T-helper 2 cell treated with Interferon-gamma antibody and Interleukin-4, amounts not matched to agents 100 ng/mL and 5 ng/mL, for 36 hours (primary cell): ENCODE measurements around the gene PATL1. TPM values are rescaled to one million over a fixed set of nuclear protein-coding genes. Genes with fewer than 3 reads are reported as not detected.
"Not testable (repeated sequence)": the region's sequence is repeated elsewhere in the genome, so short reads cannot be mapped to it uniquely, and the experiment has no call there.

Source experiments
- intact Hi-C: fragments of 100-400 bp; cut with micrococcal nuclease; formaldehyde crosslinking; loops from one replicate; pipeline ENCODE4 v1.15.1; 2023
- total RNA-seq: library from RNA; stranded (reverse); gene quantifications from 2 replicates; pipeline ENCODE4 v1.2.3, GENCODE V29; 2022

PATL1 gene, protein sequence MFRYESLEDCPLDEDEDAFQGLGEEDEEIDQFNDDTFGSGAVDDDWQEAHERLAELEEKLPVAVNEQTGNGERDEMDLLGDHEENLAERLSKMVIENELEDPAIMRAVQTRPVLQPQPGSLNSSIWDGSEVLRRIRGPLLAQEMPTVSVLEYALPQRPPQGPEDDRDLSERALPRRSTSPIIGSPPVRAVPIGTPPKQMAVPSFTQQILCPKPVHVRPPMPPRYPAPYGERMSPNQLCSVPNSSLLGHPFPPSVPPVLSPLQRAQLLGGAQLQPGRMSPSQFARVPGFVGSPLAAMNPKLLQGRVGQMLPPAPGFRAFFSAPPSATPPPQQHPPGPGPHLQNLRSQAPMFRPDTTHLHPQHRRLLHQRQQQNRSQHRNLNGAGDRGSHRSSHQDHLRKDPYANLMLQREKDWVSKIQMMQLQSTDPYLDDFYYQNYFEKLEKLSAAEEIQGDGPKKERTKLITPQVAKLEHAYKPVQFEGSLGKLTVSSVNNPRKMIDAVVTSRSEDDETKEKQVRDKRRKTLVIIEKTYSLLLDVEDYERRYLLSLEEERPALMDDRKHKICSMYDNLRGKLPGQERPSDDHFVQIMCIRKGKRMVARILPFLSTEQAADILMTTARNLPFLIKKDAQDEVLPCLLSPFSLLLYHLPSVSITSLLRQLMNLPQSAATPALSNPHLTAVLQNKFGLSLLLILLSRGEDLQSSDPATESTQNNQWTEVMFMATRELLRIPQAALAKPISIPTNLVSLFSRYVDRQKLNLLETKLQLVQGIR
- 51.3 and 51.5 TPM in 2 replicates for total RNA-seq

GRCh38 chr11:59668950-59669610, at the start of gene PATL1:
PATL1 (minus strand) TSS chr11:59669037; CDS start chr11:59668895, 142 bp downstream.
- intact Hi-C loops, result loop anchor here (1.0 to 10.0 kb wide), 5 partner anchors 53 to 494 kb away; partner anchors contain the start of genes DTX4, MRPL16 and STX3

- intact Hi-C loops, result no loop called here
Measured at GRCh38 chr11:59716051-59716450, 47.2 kb upstream of the PATL1 start.

GRCh38 chr11:59713745-59714144, 44.9 kb upstream of the PATL1 start, which contains the start of gene OR10V1:
OR10V1 (minus strand) TSS chr11:59713845; CDS start chr11:59713845, 0 bp downstream.
- intact Hi-C loops, result no loop called here

DNA sequence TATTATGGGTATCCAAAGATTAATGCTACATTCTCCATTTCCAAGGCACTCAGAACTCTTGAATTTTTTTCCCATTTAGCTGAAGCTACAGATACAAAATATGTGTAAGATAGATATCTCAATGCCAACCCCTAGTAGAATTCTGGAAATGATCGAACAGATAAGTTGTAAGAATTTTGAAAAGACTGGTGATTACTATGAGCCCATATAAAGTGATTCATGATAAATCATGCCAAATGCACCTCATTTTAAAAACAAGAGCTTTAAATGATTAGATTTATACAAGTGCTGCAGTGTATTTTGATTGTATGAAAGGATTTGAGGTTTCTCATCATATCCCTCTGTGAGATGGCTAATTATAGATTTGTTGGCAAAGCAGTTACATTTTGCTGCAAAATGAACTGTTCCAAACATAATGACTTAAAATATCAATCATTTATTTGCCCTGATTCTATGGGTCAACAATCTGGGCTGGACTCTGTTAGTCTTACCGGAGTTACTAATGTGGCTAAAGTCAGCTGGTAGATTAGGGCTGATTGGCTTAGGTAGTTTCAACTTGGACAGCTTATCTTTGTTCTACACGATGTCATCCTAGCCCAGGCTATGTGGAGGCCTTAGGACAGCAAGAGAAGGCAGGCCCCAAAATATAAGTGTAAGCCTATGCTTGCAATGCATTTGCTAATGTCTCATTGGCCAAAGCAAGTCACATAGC, 41.5 kb upstream of the PATL1 start:
- intact Hi-C loops, result no loop called here

GRCh38 chr11:59708537-59708936, 39.7 kb upstream of the PATL1 start:
- intact Hi-C loops, result no loop called here

DNA sequence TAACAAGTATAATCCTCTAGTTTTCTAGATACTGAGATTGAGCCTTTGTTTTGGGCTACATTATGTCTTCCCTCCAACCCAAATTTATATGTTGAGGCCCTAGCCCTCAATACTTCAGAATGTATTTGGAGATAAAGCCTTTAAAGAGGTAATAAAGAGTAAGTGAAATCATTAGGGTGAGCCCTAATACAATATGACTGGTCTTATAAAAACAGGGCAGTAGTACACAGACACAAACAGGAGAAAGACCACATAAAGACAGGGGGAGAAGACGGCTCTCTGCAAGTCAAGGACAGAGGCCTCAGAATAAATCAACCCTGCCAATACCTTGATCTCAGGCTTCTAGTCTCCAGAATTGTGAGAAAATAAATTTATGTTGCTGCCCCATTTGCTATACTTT, 38.5 kb upstream of the PATL1 start:
- intact Hi-C loops, result no loop called here

- intact Hi-C loops, result no loop called here
Measured at GRCh38 chr11:59706518-59707285, 37.9 kb upstream of the PATL1 start.

- intact Hi-C loops, result no loop called here
Measured at GRCh38 chr11:59705294-59705693, 36.5 kb upstream of the PATL1 start.

DNA sequence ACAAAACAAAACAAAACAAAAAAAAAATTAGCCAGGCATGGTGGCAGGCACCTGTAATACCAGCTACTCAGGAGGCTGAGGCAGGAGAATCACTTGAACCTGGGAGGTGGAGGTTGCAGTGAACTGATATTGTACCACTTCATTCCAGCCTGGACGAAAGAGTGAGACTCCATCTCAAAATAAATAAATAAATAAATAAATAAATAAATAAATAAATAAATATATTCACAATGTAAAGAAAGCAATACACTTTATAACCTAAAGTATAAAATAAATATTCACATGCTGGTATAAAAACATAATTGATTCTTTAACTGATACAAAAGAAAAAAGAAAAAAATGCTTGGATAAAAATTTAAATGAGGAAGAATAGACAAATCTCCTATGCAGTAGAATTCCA, 34.7 kb upstream of the PATL1 start:
- intact Hi-C loops, result not testable (repeated sequence)

GRCh38 chr11:59700157-59700556, 31.3 kb upstream of the PATL1 start:
- intact Hi-C loops, result not testable (repeated sequence)

- intact Hi-C loops, result no loop called here
Measured at GRCh38 chr11:59698506-59698905, 29.7 kb upstream of the PATL1 start.

GRCh38 chr11:59692915-59693314, 24.1 kb upstream of the PATL1 start:
- intact Hi-C loops, result no loop called here

DNA sequence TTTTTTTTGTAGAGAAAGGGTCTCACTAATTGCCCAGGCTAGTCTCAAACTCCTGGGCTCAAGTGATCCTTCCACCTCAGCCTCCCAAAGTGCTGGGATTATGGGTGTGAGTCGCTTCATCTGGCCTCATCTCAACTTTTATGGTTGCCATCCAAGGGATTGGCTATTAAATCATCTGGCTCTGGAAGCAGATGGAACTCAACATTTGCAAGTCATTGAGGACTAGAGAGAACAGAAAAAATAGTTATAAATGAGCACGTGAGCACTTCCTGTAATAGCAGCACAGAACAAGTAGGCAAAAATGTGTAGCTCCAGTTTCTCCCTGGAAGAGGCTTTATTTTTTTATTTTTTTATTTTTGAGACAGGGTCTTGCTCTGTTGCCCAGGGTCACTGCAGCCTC, 22.3 kb upstream of the PATL1 start:
- intact Hi-C loops, result no loop called here

GRCh38 chr11:59689015-59689414, 20.2 kb upstream of the PATL1 start:
- intact Hi-C loops, result loop anchor here (10.0 kb wide), 1 partner anchor 254 kb away; the partner anchor contains the start of gene OR5A1

DNA sequence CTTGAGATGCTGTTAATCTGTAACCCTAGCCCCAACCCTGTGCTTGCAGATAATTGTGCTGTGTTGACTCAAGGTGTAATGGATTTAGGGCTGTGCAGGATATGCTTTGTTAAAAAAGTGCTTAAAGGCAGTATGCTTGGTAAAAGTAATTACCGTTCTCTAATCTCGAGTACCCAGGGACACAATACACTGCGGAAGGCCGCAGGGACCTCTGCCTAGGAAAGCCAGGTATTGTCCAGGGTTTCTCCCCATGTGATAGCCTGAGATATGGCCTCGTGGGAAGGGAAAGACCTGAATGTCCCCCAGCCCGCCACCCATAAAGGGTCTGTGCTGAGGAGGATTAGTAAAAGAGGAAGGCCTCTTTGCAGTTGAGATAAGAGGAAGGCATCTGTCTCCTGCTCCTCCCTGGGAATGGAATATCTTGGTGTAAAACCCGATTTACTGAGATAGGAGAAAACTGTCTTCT, 12.5 kb upstream of the PATL1 start:
- intact Hi-C loops, result loop anchor here (10.0 kb wide), 1 partner anchor 246 kb away; the partner anchor contains the start of gene OR5A1

DNA sequence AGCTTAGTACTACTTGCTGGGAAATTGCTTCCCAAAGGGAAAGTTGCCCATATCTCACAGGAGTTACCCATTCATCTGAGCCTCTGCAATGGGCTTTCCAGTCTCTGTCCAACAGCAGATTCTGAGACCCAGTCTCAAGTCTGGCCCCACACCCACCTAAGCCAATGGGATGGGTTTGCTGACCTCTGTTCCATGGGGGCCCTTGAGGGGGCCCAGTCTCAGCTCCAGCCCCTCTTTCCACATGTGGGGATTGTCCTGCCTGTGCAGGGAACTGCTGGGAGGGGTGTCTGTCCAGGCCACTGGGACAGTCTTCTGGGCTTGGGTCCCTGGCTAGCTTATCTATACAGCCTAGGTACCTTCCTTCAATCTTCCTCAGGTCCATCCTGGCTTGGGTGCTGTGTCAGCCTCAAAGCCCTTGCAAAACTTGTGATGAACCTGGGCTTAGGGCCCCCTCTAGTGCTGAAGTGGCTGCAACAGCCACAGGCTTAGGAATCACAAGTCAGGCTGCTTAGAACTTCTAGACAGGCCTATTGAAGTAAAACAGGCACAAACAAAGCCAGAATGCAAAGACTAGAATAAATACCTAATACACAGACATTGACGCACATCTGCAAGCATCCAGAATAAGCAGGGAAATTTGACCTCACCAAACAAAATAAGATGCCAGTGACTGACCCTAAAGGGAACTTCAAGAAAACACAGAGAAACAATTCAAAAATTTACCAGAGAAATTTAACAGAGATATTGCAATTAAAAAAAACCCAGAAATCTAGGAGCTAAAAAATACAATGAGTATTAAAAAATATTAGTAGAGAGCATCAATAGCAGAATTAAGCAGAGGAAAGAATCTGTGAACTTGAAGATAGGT, 11.7 kb upstream of the PATL1 start:
- intact Hi-C loops, result loop anchor here (1.0 to 10.0 kb wide), 3 partner anchors 143 to 509 kb away; partner anchors contain the start of gene OR5A1

DNA sequence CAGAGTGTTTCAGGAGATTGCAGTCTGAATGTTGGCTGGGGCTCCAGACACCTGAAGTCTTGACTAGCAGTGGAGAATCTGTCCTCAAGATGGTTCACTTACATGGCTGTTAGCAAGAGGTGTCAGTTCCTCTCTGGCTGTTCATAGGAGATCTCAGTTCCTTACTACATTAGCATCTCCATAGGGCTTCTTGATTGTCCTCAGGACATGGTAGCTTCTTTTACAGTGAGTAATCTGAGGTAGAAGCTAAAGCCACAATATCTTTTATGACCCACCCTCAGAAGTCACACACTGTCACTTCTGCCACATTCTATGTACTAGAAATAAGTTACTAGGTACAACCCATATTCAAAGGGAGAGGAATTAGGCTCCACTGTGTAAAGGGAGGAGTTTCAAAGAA, 10.5 kb upstream of the PATL1 start:
- intact Hi-C loops, result no loop called here

GRCh38 chr11:59678813-59679165, 10.0 kb upstream of the PATL1 start:
- intact Hi-C loops, result no loop called here
